GM12878 (cell line): ENCODE results near the gene RTN4R. TPM values are rescaled to one million over a fixed set of nuclear protein-coding genes. Genes with fewer than 3 reads are reported as not detected.

ENCODE experiments used
- ATAC-seq: fragments of 200-7000 bp; cut with Tn5 transposase; 3 replicates; pipeline ENCODE4 v1.9.1; 2020; ENCODE audit warnings: mild to moderate bottlenecking, moderate library complexity
- BruUV-seq: library from RNA; stranded (reverse); fragments of 400-500 nt; replicated peaks from 2 replicates; lab custom pipeline; 2021; lab: Mats Ljungman, UMichigan
- CTCF ChIA-PET: fragments of 300-600 bp; sonication (Branson Sonifier 250); formaldehyde crosslinking; extraction: SDS; loops from one replicate; lab custom pipeline; 2021; ENCODE audit warnings: inconsistent platforms; lab: Yijun Ruan, JAX
- POLR2A ChIA-PET: fragments of 350-600 bp; formaldehyde crosslinking; extraction: SDS; loops from one replicate; lab custom pipeline; 2021; ENCODE audit warnings: inconsistent platforms; lab: Charles Lee
- RAD21 ChIA-PET: fragments of 300-600 bp; sonication (Branson Sonifier 250); formaldehyde crosslinking; loops from one replicate; lab custom pipeline; 2023; ENCODE audit warnings: antibody characterized with exemption; ENCODE audit not compliant: unreplicated experiment; lab: Charles Lee
- SMC1A ChIA-PET: fragments of 300-600 bp; sonication (Branson Sonifier 250); formaldehyde crosslinking; loops from one replicate; lab custom pipeline; 2023; ENCODE audit not compliant: unreplicated experiment, uncharacterized antibody; lab: Charles Lee
- DNase-seq: peaks from one replicate; pipeline ENCODE4 v3.0.0-alpha.2; 2011; ENCODE audit warnings: low read depth, low spot score
- FAIRE-seq: peaks from 3 replicates; lab custom pipeline; 2011; peaks lifted over from hg19 to GRCh38; lab: Jason Lieb, UNC
- H2AFZ ChIP-seq: 2 replicates; pipeline ENCODE4 v1.6.0; 2011; ENCODE audit warnings: low read depth, low read length, control low read depth; ENCODE audit not compliant: control insufficient read depth
- H3K27ac ChIP-seq: 2 replicates; pipeline ENCODE4 v1.5.1; 2011; ENCODE audit warnings: control low read depth; ENCODE audit not compliant: control insufficient read depth, insufficient read depth
- H3K27me3 ChIP-seq, 2 experiments: replicated peaks in 1 of 2; 2 replicates each; pipeline versions ENCODE4 v1.6.0 to v1.6.1; 2011; ENCODE audit warnings: low read length in 1 of 2; ENCODE audit not compliant: control insufficient read depth in 2 of 2, insufficient read depth in 2 of 2
- H3K36me3 ChIP-seq, 2 experiments: 2 replicates each; pipeline ENCODE4 v1.5.1; 2011; ENCODE audit warnings: low read length in 1 of 2; ENCODE audit not compliant: control insufficient read depth in 2 of 2, insufficient read depth in 2 of 2
- H3K4me1 ChIP-seq: 2 replicates; pipeline ENCODE4 v1.6.1; 2011; ENCODE audit warnings: mild to moderate bottlenecking, low read length, moderate library complexity, mixed read lengths; ENCODE audit not compliant: control insufficient read depth, insufficient read depth
- H3K4me2 ChIP-seq: 2 replicates; pipeline ENCODE4 v1.6.0; 2011; ENCODE audit warnings: control low read depth; ENCODE audit not compliant: control insufficient read depth, insufficient read depth
- H3K4me3 ChIP-seq: fragments of 200-600 bp; sonication (generic); 2 replicates; pipeline ENCODE4 v1.5.1; 2016
- H3K79me2 ChIP-seq: 2 replicates; pipeline ENCODE4 v1.6.0; 2011; ENCODE audit warnings: low read length; ENCODE audit not compliant: control insufficient read depth, insufficient read depth
- H3K9ac ChIP-seq: 2 replicates; pipeline ENCODE4 v1.8.0; 2011; ENCODE audit warnings: low read length, control low read depth, mixed read lengths; ENCODE audit not compliant: control insufficient read depth, insufficient read depth
- H3K9me3 ChIP-seq: replicated peaks from 3 replicates; pipeline ENCODE4 v1.5.1; 2011; ENCODE audit warnings: mild to moderate bottlenecking, low read length; ENCODE audit not compliant: control insufficient read depth, insufficient read depth
- H4K20me1 ChIP-seq: 2 replicates; pipeline ENCODE4 v1.6.0; 2011; ENCODE audit not compliant: control insufficient read depth, insufficient read depth
- FOXK2 ChIP-seq: fragments of 450-650 bp; IDR thresholded peaks from 2 replicates; pipeline ENCODE4 v1.6.1; 2017; ENCODE audit warnings: mild to moderate bottlenecking, moderate library complexity
- MLLT1 ChIP-seq: fragments of 450-650 bp; IDR thresholded peaks from 2 replicates; pipeline ENCODE4 v1.6.1; 2016; ENCODE audit warnings: mild to moderate bottlenecking
- MYB ChIP-seq: fragments of 150-350 bp; IDR thresholded peaks from 2 replicates; pipeline ENCODE4 v1.6.1; 2014; ENCODE audit warnings: mild to moderate bottlenecking, low read depth, low read length, borderline replicate concordance
- NR2C1 ChIP-seq: fragments of 450-650 bp; IDR thresholded peaks from 2 replicates; pipeline ENCODE4 v1.6.1; 2017; ENCODE audit warnings: antibody characterized with exemption, mild to moderate bottlenecking, moderate library complexity
- SMC3 ChIP-seq: IDR thresholded peaks from 2 replicates; pipeline ENCODE4 v1.6.1; 2011; ENCODE audit warnings: low read length, improper control_type of control experiment, borderline replicate concordance
- TBL1XR1 ChIP-seq: IDR thresholded peaks from 2 replicates; pipeline ENCODE4 v1.6.1; 2012; ENCODE audit warnings: low read depth, low read length, improper control_type of control experiment
- ZNF622 ChIP-seq: fragments of 450-650 bp; IDR thresholded peaks from 2 replicates; pipeline ENCODE4 v1.6.1; 2017; ENCODE audit warnings: mild to moderate bottlenecking, inconsistent platforms
- WGBS: methylation state at CpG from one replicate; pipeline ENCODE4 v1.1.6; 2016; ENCODE audit warnings: low lambda C conversion rate; ENCODE audit not compliant: insufficient replicate concordance, insufficient coverage; ENCODE audit errors: missing lambda C conversion rate; 5-methylcytosine and 5-hydroxymethylcytosine counted together
- in situ Hi-C: fragments of 300-500 bp; cut with MboI; formaldehyde crosslinking; loops from 9 replicates; pipeline ENCODE4 v1.14.3; 2018; ENCODE audit warnings: mixed read lengths
- intact Hi-C: fragments of 100-400 bp; cut with micrococcal nuclease; formaldehyde crosslinking; loops from one replicate; pipeline ENCODE4 v1.14.2; 2022; ENCODE audit not compliant: unreplicated experiment
- polyA plus RNA-seq, 11 experiments: library from polyadenylated mRNA; depleted of rRNA in 4 of 11; unstranded in 6 of 11; stranded (reverse) in 5 of 11; fragments of >200 nt; fragmentation: Nextera tagmentation in 4 of 11; fragmentation: Illumina TruSeq in 1 of 11; extraction: Ambion mirVana in 4 of 11; extraction: Trizol in 1 of 11; gene quantifications; 1 replicate in 1 of 11; 2 replicates in 10 of 11; pipeline versions ENCODE4 v1.2.1 to v1.2.3, GENCODE V29; 2011 to 2016; ENCODE audit warnings: inconsistent platforms in 2 of 11, missing spikeins in 2 of 11, low read depth in 1 of 11
- total RNA-seq, 4 experiments: library from RNA; depleted of rRNA in 3 of 4; stranded (reverse); fragments of >200 nt in 3 of 4; fragmentation: Illumina TruSeq in 1 of 4; extraction: Trizol in 1 of 4; gene quantifications; 2 replicates each; pipeline versions ENCODE4 v1.2.1 to v1.2.3, GENCODE V29; 2013 to 2021

The RTN4R gene
- total and polyA plus RNA-seq, 10 of the 15 experiments (the other 5 are each of a cell fraction or from before 2014, with no cell fraction given), result 0.03 to 1.0 (median 0.60) TPM; not detected in 2

GRCh38 chr22:20199413-20199842 lies 68.7 kb downstream of the RTN4R start:
- Histone ChIP-seq H4K20me1 (no peaks in the 10 kb centered on the region), H3K27me3 (peaks cover 0 to 2% of the 10 kb centered on the region in 2 experiments; a peak in 3 of 4 replicates), H3K4me1 (no peaks in the 10 kb centered on the region), H3K9me3 (no peaks in the 10 kb centered on the region), H3K27ac (no peak overlapping the region), H3K79me2 (no peaks in the 10 kb centered on the region), H3K9ac (no peak overlapping the region), H2AFZ (no peak overlapping the region), H3K36me3 (no peaks in the 10 kb centered on the region), H3K4me3 (no peak overlapping the region), H3K4me2 (no peak overlapping the region)
- intact Hi-C loops (no loop called here), in situ Hi-C loops (no loop called here)
- 6% methylated on average over 1 of the region's 1 CpG for WGBS
- ATAC-seq (no peak), FAIRE-seq (no peak), DNase-seq (no peak)
- ChIA-PET CTCF (no interaction called here), SMC1A (no interaction called here), RAD21 (no interaction called here), POLR2A (no interaction called here)
- TF ChIP-seq MYB (no peak), ZNF622 (no peak), SMC3 (no peak), TBL1XR1 (no peak), NR2C1 (no peak), MLLT1 (no peak), FOXK2 (no peak)
- no TSS peak for BruUV-seq
